BE2C (cell line): ENCODE data around the gene HSPA1B.
"Not testable (repeated sequence)": the region's sequence is repeated elsewhere in the genome, so short reads cannot be mapped to it uniquely, and the experiment has no call there.

ENCODE experiments used
- DNase-seq: peaks from one replicate; pipeline ENCODE4 v3.0.0-alpha.2; 2020
- H3K27me3 ChIP-seq: fragments of 250-450 bp; sonication (Bioruptor Pico); 2 replicates; pipeline ENCODE4 v1.5.1; 2020; ENCODE audit warnings: mild to moderate bottlenecking
- H3K36me3 ChIP-seq: fragments of 250-450 bp; sonication (Bioruptor Pico); 2 replicates; pipeline ENCODE4 v1.5.1; 2020; ENCODE audit warnings: mild to moderate bottlenecking
- H3K4me1 ChIP-seq: fragments of 250-450 bp; sonication (Bioruptor Pico); 2 replicates; pipeline ENCODE4 v1.5.1; 2020
- H3K4me3 ChIP-seq: 2 replicates; pipeline ENCODE4 v1.5.1; 2011; ENCODE audit warnings: low read depth, low read length
- H3K9me3 ChIP-seq: fragments of 250-450 bp; sonication (Bioruptor Pico); 2 replicates; pipeline ENCODE4 v1.5.1; 2020
- TF ChIP-seq, protein P1 (sequence below): IDR thresholded peaks from 2 replicates; pipeline ENCODE4 v1.5.1; 2012; ENCODE audit warnings: mild to moderate bottlenecking, low read depth, low read length

Gene HSPA1B

DNA sequence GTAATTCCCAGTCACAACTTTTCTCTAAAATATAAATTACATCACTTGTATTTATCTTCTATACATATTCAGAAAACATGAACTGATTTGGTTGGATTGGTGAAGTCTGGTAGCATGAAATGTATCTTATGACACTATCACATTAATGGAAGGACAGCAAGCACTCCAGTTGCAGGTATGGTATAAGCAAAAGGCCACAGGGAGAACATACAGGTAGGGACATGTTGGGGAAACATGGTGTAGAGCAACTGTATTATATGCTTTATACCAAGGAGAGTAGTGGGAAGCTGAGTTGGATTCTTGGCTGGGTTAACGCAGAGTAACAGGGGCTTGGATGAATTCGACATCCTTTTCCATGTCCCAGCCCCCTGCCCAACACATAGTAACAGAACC is 30.5 kb upstream of the HSPA1B start:
- no peaks in the 10 kb centered on the region for H3K9me3 ChIP-seq
- no peaks in the 10 kb centered on the region for H3K27me3 ChIP-seq
- H3K4me1 ChIP-seq, result no peaks in the 10 kb centered on the region
- DNase-seq, result no peak
- no peak overlapping the region for H3K4me3 ChIP-seq
- peaks cover 19% of the 10 kb centered on the region for H3K36me3 ChIP-seq
- TF ChIP-seq, protein P1, sequence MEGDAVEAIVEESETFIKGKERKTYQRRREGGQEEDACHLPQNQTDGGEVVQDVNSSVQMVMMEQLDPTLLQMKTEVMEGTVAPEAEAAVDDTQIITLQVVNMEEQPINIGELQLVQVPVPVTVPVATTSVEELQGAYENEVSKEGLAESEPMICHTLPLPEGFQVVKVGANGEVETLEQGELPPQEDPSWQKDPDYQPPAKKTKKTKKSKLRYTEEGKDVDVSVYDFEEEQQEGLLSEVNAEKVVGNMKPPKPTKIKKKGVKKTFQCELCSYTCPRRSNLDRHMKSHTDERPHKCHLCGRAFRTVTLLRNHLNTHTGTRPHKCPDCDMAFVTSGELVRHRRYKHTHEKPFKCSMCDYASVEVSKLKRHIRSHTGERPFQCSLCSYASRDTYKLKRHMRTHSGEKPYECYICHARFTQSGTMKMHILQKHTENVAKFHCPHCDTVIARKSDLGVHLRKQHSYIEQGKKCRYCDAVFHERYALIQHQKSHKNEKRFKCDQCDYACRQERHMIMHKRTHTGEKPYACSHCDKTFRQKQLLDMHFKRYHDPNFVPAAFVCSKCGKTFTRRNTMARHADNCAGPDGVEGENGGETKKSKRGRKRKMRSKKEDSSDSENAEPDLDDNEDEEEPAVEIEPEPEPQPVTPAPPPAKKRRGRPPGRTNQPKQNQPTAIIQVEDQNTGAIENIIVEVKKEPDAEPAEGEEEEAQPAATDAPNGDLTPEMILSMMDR, result no peak

DNA sequence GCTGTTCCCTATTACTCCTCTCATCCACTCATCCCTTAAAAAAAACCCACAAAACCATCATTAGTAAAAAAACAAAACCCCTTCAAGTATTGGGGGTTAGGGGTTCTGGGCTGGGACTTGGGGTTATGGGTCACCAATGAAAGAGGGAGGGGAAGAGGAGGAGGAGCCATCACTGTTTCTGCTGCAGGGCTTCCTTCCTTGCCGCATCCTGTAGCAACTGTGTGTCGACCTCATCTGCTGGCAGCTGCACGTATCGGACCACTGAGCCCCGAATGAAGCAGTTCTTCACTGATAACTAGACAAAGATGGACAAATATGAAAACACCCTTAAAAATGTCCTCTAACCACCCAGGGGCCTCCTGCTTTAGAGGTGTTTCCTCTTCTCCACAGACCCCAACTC is 29.9 kb upstream of the HSPA1B start:
- Histone ChIP-seq H3K27me3 (no peaks in the 10 kb centered on the region), H3K4me1 (no peaks in the 10 kb centered on the region), H3K9me3 (no peaks in the 10 kb centered on the region), H3K36me3 (peaks cover 16% of the 10 kb centered on the region), H3K4me3 (no peak overlapping the region)
- TF ChIP-seq, protein P1, result no peak
- no peak for DNase-seq

DNA sequence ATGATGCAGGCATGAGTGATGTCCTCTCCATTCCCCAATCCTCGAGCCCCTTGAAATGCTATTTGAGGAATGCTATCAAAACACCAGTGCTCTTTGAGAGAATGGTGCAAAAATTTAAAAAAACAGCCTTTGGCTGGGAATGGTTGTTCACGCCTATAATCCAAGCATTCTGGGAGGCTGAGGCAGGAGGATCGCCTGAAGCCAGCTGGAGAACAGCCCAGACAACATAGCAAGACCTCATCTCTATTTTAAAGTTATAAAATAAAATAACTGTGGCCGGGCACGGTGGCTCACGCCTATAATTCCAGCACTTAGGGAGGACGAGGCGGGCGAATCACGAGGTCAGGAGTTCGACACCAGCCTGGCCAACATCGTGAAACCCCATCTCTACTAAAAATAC is 27.8 kb upstream of the HSPA1B start:
- TF ChIP-seq, protein P1, result no peak
- Histone ChIP-seq H3K27me3 (no peaks in the 10 kb centered on the region), H3K9me3 (no peaks in the 10 kb centered on the region), H3K4me3 (no peak overlapping the region), H3K36me3 (peaks cover 9% of the 10 kb centered on the region; the same call in 1 of the 2 replicates), H3K4me1 (no peaks in the 10 kb centered on the region)
- DNase-seq, result no peak

DNA sequence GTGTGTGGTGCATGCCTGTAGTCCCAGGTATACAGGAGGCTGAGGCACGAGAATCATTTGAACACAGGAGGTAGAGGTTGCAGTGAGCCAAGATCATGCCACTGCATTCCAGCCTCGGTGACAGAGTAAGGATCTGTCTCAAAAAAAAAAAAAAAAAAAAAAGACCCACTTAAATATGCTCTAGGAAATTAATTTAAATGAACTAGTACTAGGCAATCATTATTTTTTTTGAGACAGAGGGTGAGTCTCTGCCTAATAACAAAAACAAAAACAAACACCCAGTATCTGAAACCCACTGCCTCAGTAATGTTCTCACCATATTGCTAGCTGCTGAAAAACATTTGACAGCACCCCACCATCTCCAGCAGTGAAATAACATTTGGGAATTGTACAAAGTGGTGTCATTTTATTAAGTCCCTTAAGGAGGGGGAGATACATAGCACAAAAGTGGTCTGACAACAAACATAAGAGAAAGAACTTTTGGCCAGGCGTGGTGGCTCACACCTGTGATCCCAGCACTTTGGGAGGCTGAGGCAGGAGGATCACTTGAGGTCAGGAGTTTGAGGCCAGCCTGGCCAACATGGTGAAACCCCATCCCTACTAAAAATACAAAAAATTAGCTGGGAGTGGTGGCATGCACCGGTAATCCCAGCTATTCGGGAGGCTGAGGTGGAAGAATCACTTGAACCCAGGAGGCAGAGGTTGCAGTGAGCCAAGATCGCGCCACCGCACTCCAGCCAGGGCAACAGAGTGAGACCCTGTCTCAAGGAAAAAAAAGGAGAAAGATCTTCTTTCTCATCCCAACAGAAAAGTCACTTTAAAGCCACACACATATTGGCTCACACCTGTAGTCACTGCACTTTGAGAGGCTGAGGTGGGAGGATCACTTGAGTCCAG is 26.3 kb upstream of the HSPA1B start:
- not testable (repeated sequence) for DNase-seq, H3K4me1 ChIP-seq, H3K27me3 ChIP-seq, H3K9me3 ChIP-seq, H3K36me3 ChIP-seq, H3K4me3 ChIP-seq

DNA sequence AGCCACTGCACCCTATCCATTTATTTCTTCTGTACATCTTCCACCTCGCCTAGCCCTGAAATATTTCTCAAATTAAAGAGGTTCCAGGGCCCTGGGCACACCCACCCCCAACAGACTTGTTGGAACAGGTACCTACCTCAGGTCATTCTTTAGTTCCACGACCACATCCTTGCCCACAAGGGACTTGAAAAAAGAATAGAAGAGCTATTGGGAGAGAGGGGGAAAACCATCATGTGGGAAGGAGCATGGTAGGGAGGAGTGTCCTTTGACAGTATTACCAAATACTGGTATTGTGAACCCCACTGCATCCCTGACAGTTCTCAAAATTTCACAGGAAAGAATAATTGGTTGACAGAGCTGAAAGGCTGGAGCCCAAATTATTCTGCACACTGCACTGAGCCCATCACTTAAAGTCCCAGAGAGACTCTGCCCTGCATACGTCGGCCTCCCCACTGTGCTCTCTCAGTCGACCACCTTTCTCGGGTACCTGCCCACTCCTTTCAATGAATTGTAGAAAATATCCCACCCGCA is 21.5 kb upstream of the HSPA1B start:
- no peaks in the 10 kb centered on the region for H3K4me1 ChIP-seq
- DNase-seq, result no peak
- peaks cover 3% of the 10 kb centered on the region; the same call in 1 of the 2 replicates for H3K36me3 ChIP-seq
- no peaks in the 10 kb centered on the region for H3K9me3 ChIP-seq
- TF ChIP-seq, protein P1, result no peak
- no peaks in the 10 kb centered on the region for H3K27me3 ChIP-seq
- H3K4me3 ChIP-seq, result peak overlapping the region; percentile 86

DNA sequence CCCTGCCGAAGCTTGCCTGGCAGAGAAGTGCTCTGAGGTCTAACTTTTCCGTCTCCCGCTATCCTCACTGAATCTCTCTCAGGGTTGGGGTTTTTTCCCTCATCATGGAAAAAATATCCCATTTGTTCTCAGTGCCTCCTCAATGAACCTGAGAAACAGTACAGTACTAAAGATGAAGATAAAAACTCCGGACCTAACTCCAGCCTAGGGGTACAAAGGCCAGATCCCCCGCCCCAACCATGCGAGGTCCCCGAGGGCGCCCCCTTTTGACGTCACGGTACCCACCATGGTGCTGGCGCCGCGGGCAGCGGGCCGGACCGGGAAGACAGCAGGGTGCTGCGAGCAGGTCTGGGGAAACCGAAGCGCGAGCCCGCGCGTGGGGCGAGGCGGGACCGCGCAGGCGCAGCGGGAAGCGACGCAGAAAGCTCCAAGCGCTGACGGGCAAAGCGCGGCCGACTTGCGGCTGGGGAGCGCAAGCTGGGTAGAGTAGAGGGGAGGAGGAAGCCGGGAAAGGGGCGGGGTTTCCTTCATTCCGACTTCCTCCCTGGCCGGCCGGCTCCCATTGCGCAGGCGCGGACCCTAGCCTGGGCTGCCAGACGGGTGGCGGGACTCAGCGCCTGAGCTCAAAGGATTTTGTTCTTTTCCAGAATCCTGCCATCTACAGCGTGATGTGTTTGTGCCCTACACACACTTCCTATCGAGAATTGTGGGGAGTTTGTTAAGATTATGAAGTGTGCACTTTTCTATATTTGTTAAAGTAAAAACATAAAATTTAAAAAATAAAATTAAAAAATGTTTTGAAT is 20.9 kb upstream of the HSPA1B start, which contains the start of gene LSM2:
Gene LSM2, minus strand, starts transcription at position 497 of the 803 bp plus-strand sequence. Its CDS starts 209 bp downstream, at position 288.
- TF ChIP-seq, protein P1, result peak; percentile 12; the same call in 1 of the 2 replicates
- Histone ChIP-seq H3K9me3 (no peaks in the 10 kb centered on the region), H3K27me3 (no peaks in the 10 kb centered on the region), H3K36me3 (peaks cover 3% of the 10 kb centered on the region; the same call in 1 of the 2 replicates), H3K4me3 (peak within 1 kb of the TSS; percentile 86), H3K4me1 (no peaks in the 10 kb centered on the region)
- DNase-seq, result peak; percentile 99

DNA sequence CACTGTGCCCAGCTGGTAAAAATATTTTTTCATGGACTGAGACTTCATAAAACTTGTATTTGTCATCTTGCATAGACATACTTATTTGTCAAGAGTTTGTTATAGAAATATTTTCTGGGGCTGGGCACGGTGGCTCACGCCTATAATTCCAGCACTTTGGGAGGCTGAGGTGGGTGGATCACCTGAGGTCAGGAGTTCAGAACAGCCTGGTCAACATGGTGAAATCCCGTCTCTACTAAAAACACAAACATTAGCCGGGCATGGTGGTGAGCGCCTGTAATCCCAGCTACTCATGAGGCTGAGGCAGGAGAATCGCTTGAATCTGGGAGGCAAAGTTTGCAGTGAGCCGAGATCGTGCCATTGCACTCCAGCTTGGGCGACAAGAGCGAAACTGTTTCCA is 18.9 kb upstream of the HSPA1B start:
- H3K4me3 ChIP-seq, H3K36me3 ChIP-seq, H3K9me3 ChIP-seq, H3K27me3 ChIP-seq, DNase-seq, H3K4me1 ChIP-seq: not testable (repeated sequence)
